Gastrocnemius medialis (tissue), 4 donors: ENCODE results near the gene FAM168A. TPM values are rescaled to one million over a fixed set of nuclear protein-coding genes. Genes with fewer than 3 reads are reported as not detected.

Source experiments
- ATAC-seq, 2 donors: fragments of 150-250 bp; one replicate each; pipeline ENCODE4 v1.9.1; 2016
- DNase-seq, 2 donors: peaks; one replicate each; pipeline ENCODE4 v3.0.0-alpha.2; 2019
- H3K27ac ChIP-seq, 4 donors: fragments of 200-600 bp; sonication (generic); 1 replicate in 1 of 4; 2 replicates in 3 of 4; pipeline ENCODE4 v1.5.1; 2016 to 2018; ENCODE audit warnings: mild to moderate bottlenecking in 2 of 4, moderate library complexity in 1 of 4
- H3K27me3 ChIP-seq, 3 donors: fragments of 200-600 bp; sonication (generic) in 2 of 3; 1 replicate in 1 of 3; 2 replicates in 2 of 3; pipeline versions ENCODE4 v1.5.1 to v1.6.0; 2016 to 2019; ENCODE audit warnings: mild to moderate bottlenecking in 1 of 3, moderate library complexity in 1 of 3
- H3K36me3 ChIP-seq, 2 donors: fragments of 200-600 bp; sonication (generic) in 1 of 2; one replicate each; pipeline ENCODE4 v1.5.1; 2017 to 2018
- H3K4me1 ChIP-seq, 2 donors: fragments of 200-600 bp; sonication (generic) in 1 of 2; one replicate each; pipeline ENCODE4 v1.5.1; 2016 to 2017; ENCODE audit warnings: mild to moderate bottlenecking in 2 of 2
- H3K4me3 ChIP-seq, 4 donors: fragments of 200-600 bp; sonication (generic) in 3 of 4; 1 replicate in 1 of 4; 2 replicates in 3 of 4; pipeline ENCODE4 v1.5.1; 2016 to 2019; ENCODE audit warnings: mild to moderate bottlenecking in 2 of 4
- H3K9me3 ChIP-seq, 3 donors: fragments of 200-600 bp; sonication (generic) in 2 of 3; 1 replicate in 1 of 3; 2 replicates in 2 of 3; pipeline ENCODE4 v1.5.1; 2016 to 2019
- POLR2A ChIP-seq, 2 donors: fragments of 450-650 bp; IDR thresholded peaks; one replicate each; pipeline ENCODE4 v1.6.1; 2017; ENCODE audit warnings: antibody characterized with exemption in 2 of 2, mild to moderate bottlenecking in 2 of 2, moderate library complexity in 2 of 2
- in situ Hi-C, 4 donors: fragments of 200-750 bp; cut with MboI; loops; one replicate each; pipeline versions ENCODE4 v1.15.0 to v1.8.0; 2017; ENCODE audit warnings: low sequenced_read_pairs in 4 of 4
- intact Hi-C: fragments of 100-400 bp; cut with DNase I; formaldehyde crosslinking; loops from one replicate; pipeline ENCODE4 v1.15.1; 2023; ENCODE audit warnings: low total_unique reads
- total RNA-seq, 4 donors: library from RNA; depleted of rRNA; stranded (reverse); fragments of >200 nt; gene quantifications; one replicate each; pipeline versions ENCODE4 v1.1.0 to v1.2.3, GENCODE V29; 2016
- TF ChIP-seq, protein P1 (sequence below), 5 experiments: fragments of 450-650 bp in 3 of 5; fragments of 200-600 bp in 2 of 5; sonication (generic) in 2 of 5; IDR thresholded peaks in 4 of 5; conservative IDR thresholded peaks in 1 of 5; 1 replicate in 4 of 5; 2 replicates in 1 of 5; pipeline ENCODE4 v1.5.1; 2016 to 2019; ENCODE audit warnings: antibody characterized with exemption in 5 of 5, mild to moderate bottlenecking in 3 of 5, moderate library complexity in 3 of 5

The FAM168A gene
- total RNA-seq, 4 donors from 2014 or later = 15.9 to 29.3 (median 21.4) TPM

DNA sequence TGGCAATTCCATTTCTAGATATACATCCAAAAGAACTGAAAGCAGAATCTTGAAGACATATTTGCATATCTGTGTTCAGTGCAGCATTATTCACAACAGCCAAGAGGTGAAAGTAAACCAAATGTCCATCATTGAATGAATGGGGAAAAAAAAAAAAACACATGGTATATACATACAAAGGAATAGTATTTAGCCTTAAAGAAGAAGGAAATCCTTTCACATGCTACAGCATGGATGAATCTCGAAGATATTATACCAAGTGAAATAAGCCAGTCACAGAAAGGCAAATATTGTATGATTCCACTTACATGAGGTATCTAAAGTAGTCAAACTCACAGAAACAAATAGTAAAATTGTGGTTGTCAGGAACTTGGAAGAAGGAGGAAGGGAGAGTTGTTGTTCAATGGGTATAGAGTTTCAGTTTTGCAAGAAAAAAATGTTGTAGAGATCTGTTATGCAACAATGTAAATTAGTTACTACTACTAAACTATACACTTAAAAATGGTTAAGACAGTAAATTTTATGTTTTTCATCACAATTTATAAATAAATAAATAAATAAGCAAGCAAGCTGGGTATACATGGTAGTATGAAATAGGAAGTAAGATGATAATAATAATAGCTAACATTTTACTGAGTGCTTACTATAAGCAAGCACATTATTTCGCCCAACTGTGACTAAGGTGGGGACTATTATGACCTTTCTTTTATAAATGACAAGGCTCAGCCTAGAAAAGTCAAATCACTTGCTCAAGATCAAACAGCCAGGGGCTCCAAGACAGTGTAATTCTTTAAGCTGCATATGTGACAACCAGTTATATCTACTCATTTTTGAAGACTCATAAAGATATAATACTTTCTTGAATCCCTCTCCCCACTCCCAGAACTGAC is 50.0 kb downstream of the FAM168A start:
- intact Hi-C loops (no loop called here), in situ Hi-C loops (loop anchor here in 1 of 4 donors (10.0 kb wide), 1 partner anchor 57 kb away; no protein-coding TSS in a partner anchor)
- TF ChIP-seq POLR2A (IDR thresholded peaks at IDR 0.05) = no peak
- TF ChIP-seq, protein P1, sequence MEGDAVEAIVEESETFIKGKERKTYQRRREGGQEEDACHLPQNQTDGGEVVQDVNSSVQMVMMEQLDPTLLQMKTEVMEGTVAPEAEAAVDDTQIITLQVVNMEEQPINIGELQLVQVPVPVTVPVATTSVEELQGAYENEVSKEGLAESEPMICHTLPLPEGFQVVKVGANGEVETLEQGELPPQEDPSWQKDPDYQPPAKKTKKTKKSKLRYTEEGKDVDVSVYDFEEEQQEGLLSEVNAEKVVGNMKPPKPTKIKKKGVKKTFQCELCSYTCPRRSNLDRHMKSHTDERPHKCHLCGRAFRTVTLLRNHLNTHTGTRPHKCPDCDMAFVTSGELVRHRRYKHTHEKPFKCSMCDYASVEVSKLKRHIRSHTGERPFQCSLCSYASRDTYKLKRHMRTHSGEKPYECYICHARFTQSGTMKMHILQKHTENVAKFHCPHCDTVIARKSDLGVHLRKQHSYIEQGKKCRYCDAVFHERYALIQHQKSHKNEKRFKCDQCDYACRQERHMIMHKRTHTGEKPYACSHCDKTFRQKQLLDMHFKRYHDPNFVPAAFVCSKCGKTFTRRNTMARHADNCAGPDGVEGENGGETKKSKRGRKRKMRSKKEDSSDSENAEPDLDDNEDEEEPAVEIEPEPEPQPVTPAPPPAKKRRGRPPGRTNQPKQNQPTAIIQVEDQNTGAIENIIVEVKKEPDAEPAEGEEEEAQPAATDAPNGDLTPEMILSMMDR (IDR thresholded peaks at IDR 0.05 in 4 of 5, conservative IDR thresholded peaks at IDR 0.05 in 1 of 5) = no peak
- ATAC-seq = no peak
- Histone ChIP-seq H3K36me3 (no peaks in the 10 kb centered on the region), H3K27me3 (no peaks in the 10 kb centered on the region), H3K9me3 (no peaks in the 10 kb centered on the region), H3K27ac (no peak overlapping the region), H3K4me1 (peaks cover 0 to 8% of the 10 kb centered on the region in 2 donors), H3K4me3 (no peak overlapping the region)
- DNase-seq = no peak

GRCh38 chr11:73542175-73542574 is 55.7 kb downstream of the FAM168A start:
- DNase-seq (no peak), ATAC-seq (no peak)
- H3K27me3 ChIP-seq = no peaks in the 10 kb centered on the region
- H3K4me3 ChIP-seq = no peak overlapping the region
- intact Hi-C loops = no loop called here
- TF ChIP-seq POLR2A (IDR thresholded peaks at IDR 0.05) = no peak
- TF ChIP-seq, protein P1 (IDR thresholded peaks at IDR 0.05 in 4 of 5, conservative IDR thresholded peaks at IDR 0.05 in 1 of 5) = no peak
- H3K27ac ChIP-seq = no peak overlapping the region
- peaks cover 6 to 21% of the 10 kb centered on the region in 2 donors for H3K4me1 ChIP-seq
- H3K36me3 ChIP-seq = no peaks in the 10 kb centered on the region
- in situ Hi-C loops = loop anchor here in 1 of 4 donors (10.0 kb wide), 1 partner anchor 63 kb away; no protein-coding TSS in a partner anchor
- no peaks in the 10 kb centered on the region for H3K9me3 ChIP-seq

DNA sequence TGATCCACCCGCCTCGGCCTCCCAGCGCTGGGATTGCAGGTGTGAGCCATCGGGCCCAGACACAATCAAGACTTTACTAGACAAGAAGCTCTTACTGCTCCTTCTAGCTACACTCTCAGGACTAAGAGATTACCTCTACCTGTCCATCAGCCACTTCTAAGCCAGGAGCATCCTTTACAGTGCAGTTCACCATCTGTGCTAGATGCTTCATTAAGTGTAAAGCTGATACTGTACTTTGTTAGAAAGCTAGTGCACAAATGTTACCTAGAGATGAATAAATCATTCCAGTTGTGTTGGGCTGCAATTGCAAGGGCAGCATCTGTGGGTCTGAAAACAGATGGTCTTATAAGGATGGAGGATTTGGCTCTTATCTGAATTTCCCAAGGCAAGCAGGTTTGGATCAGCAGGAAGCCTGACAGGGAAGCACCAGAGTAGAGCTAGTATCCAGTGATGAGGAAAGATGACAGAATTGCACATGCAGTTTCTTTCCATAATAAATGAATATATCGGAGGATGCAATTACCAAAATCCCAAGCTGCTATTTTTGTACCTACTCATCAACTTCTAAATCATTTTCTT is 58.3 kb downstream of the FAM168A start:
- H3K27ac ChIP-seq = no peak overlapping the region
- in situ Hi-C loops = loop anchor here in 1 of 4 donors (10.0 kb wide), 1 partner anchor 65 kb away; no protein-coding TSS in a partner anchor
- ATAC-seq (no peak), DNase-seq (no peak)
- no peaks in the 10 kb centered on the region for H3K9me3 ChIP-seq
- no peak for TF ChIP-seq POLR2A (IDR thresholded peaks at IDR 0.05)
- TF ChIP-seq, protein P1 (IDR thresholded peaks at IDR 0.05 in 4 of 5, conservative IDR thresholded peaks at IDR 0.05 in 1 of 5) = no peak
- peaks cover 6 to 21% of the 10 kb centered on the region in 2 donors for H3K4me1 ChIP-seq
- H3K27me3 ChIP-seq = no peaks in the 10 kb centered on the region
- intact Hi-C loops = no loop called here
- no peak overlapping the region for H3K4me3 ChIP-seq
- no peaks in the 10 kb centered on the region for H3K36me3 ChIP-seq

DNA sequence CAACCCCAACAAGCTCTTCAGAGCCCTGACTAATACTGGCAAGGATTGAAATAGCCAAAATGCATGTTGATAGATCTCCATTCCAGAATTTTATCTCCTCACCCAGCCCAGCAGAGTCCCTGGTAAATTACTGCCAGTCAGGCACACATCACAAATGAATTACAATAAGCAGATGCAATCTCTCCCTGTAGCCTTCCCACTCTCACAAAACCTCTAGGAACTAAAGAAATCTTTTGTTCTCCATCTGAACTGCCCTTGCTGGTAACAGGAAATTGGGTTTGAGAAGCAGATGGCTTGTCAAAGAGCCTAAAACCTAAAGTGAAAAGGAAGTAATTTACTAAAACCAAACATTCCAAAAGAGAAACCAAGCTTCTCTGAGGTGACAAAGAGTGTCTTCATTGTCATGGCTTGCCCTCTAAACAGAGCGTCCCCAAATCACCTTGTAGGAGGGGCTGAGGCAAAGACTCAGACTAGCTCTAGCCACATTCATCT is 59.5 kb downstream of the FAM168A start:
- DNase-seq = no peak
- Histone ChIP-seq H3K36me3 (no peaks in the 10 kb centered on the region), H3K27me3 (no peaks in the 10 kb centered on the region), H3K27ac (no peak overlapping the region), H3K4me1 (peaks cover 6 to 21% of the 10 kb centered on the region in 2 donors), H3K9me3 (no peaks in the 10 kb centered on the region), H3K4me3 (no peak overlapping the region)
- in situ Hi-C loops = no loop called here
- intact Hi-C loops = no loop called here
- no peak for ATAC-seq
- TF ChIP-seq POLR2A (IDR thresholded peaks at IDR 0.05) = no peak
- TF ChIP-seq, protein P1 (IDR thresholded peaks at IDR 0.05 in 4 of 5, conservative IDR thresholded peaks at IDR 0.05 in 1 of 5) = no peak
